ENCODE measurements around the gene SPOCK2. TPM values are rescaled to one million over a fixed set of nuclear protein-coding genes. Genes with fewer than 3 reads are reported as not detected.
A peak's percentile ranks its signal among the peaks of the same experiment; 100 is the strongest.

SPOCK2 gene
- total RNA-seq, 4 donors from 2014 or later = 8.3 to 24.6 (median 16.2) TPM

DNA sequence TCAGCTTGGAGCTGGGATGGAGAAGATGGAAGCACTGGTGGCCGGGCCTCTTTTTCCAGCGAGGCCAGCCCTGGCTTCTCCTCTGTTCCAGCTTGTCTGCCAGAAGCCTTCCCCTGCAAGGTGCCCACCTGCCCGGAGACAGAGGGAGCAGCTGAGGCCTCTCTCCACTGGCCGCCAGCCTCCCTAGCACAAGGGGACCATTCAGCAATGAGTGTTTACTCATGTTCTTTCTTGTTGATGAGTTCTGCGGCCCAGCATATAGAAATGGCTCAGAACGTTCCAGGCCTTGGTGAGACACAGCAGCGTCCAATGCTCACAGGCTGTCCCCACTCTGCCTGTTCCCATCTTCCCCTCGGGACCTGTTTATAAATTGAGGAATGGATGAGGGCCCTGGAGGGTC is 76.9 kb downstream of the SPOCK2 start:
- TF ChIP-seq, protein P1, sequence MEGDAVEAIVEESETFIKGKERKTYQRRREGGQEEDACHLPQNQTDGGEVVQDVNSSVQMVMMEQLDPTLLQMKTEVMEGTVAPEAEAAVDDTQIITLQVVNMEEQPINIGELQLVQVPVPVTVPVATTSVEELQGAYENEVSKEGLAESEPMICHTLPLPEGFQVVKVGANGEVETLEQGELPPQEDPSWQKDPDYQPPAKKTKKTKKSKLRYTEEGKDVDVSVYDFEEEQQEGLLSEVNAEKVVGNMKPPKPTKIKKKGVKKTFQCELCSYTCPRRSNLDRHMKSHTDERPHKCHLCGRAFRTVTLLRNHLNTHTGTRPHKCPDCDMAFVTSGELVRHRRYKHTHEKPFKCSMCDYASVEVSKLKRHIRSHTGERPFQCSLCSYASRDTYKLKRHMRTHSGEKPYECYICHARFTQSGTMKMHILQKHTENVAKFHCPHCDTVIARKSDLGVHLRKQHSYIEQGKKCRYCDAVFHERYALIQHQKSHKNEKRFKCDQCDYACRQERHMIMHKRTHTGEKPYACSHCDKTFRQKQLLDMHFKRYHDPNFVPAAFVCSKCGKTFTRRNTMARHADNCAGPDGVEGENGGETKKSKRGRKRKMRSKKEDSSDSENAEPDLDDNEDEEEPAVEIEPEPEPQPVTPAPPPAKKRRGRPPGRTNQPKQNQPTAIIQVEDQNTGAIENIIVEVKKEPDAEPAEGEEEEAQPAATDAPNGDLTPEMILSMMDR (IDR thresholded peaks at IDR 0.05) = no peak

GRCh38 chr10:72011016-72011415 is 77.3 kb downstream of the SPOCK2 start:
- ATAC-seq (ENCODE audit: low FRiP score) (no peak), DNase-seq (ENCODE audit: low spot score) (no peak)
- TF ChIP-seq, protein P1 (IDR thresholded peaks at IDR 0.05) = no peak

More for the DNA sequence above, 76.9 kb downstream of the SPOCK2 start:
- ATAC-seq (ENCODE audit: low FRiP score) (no peak), DNase-seq (ENCODE audit: low spot score) (no peak)

DNA sequence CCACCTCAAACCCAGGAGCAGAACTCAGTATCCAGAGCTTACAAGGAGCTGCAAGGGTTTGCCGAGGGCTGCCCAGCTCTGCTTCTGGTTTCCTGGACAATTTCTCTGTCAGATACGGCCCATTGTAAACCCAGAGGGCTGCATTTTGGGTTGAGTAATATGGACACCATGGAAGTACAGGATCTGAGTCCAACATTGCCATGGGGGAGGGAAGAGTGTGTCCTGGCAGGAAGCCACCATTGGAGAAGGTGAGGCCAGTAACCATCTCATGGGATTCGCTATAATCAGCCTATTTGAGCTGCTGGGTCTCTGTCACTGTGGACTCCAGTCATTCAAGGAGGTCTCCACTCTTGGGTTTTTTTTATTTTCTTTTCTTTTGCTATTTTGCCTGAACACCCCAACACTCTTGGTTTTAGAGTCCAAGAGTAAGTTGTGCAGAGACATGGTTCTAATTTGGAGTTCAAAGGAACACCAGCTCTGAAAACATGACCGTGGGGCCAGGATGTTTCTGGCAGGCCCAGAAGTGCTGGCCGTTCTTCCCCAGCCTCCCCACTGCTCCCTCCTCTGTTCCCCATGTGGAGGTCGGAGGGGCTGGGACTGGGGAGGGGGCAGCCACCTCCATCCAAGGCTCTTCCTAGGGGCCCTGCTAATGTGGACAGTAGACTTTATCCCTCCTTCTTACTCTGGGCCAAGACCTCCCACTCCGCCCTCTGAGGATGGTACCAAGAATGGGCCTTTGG is 77.9 kb downstream of the SPOCK2 start:
- no peak for ATAC-seq (ENCODE audit: low FRiP score)
- TF ChIP-seq, protein P1 (IDR thresholded peaks at IDR 0.05) = no peak
- no peak for DNase-seq (ENCODE audit: low spot score)

DNA sequence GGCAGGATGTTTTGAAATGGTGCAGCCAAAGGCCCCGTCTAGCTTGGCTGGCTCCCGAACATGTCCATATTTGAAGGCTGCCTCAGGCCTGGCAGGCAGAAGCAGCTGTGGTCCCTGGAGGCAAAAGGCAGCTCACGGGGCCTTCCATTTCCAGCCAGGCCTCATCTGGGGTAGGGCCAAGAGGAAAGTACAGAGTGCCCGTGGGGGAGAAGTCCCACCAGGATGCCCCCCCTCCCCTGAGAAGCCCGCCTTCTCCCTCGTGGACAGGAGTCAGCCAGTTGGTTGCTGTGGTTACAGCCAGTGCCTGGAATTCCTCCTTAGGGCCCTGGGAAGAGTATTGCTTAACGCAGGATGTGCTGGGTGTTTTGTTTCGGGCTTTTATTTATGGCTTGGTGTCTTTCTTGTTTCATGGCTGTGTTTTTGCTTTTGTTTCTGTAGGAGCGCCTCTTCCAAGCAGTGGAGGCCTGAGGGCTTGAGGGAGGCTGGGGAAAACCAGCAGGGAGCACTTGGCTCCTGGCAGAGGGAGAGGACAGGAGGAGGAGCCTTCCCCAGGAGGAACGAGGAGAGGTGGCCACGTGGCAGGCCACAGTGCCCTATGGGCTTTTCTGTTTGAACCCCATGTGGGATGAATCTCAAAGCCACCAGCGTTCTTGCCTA is 78.8 kb downstream of the SPOCK2 start:
- TF ChIP-seq, protein P1 (IDR thresholded peaks at IDR 0.05) = no peak
- ATAC-seq (ENCODE audit: low FRiP score) (peak; percentile 94), DNase-seq (ENCODE audit: low spot score) (peak; percentile 60)

GRCh38 chr10:72009051-72009424 is 79.3 kb downstream of the SPOCK2 start:
- TF ChIP-seq, protein P1 (IDR thresholded peaks at IDR 0.05) = no peak
- DNase-seq (ENCODE audit: low spot score) (no peak), ATAC-seq (ENCODE audit: low FRiP score) (no peak)

Other genes with a start within 250 kb of the SPOCK2 start
- gene PSAP, start 237.3 kb downstream of the SPOCK2 start, total RNA-seq = 1,000 to 10,000 TPM in 3 of 4 donors, 100 to 1,000 TPM in 1; 937 to 1,475 (median 1,210) TPM
- gene CHST3, start 124.2 kb downstream of the SPOCK2 start, total RNA-seq = 10 to 100 TPM; 27.9 to 54.2 (median 34.2) TPM
- gene ANAPC16, start 127.5 kb upstream of the SPOCK2 start, total RNA-seq = 10 to 100 TPM; 52.2 to 97.6 (median 76.3) TPM
- 10 to 100 TPM; 21.3 to 34.5 (median 26.3) TPM for gene ASCC1, start 127.7 kb upstream of the SPOCK2 start, total RNA-seq
- gene DDIT4, start 185.4 kb upstream of the SPOCK2 start, total RNA-seq = 100 to 1,000 TPM in 3 of 4 donors, 10 to 100 TPM in 1; 56.2 to 527 (median 185) TPM